HG03469 (cell line): ENCODE data around the gene PRRT2.
A peak's percentile ranks its signal among the peaks of the same experiment; 100 is the strongest.

ENCODE experiments used
- ATAC-seq: cut with Tn5 transposase; IDR thresholded peaks from one replicate; pipeline ENCODE4 v1.9.1; 2021; ENCODE audit warnings: mild to moderate bottlenecking, moderate library complexity, moderate number of reproducible peaks; ENCODE audit not compliant: unreplicated experiment

Gene PRRT2

DNA sequence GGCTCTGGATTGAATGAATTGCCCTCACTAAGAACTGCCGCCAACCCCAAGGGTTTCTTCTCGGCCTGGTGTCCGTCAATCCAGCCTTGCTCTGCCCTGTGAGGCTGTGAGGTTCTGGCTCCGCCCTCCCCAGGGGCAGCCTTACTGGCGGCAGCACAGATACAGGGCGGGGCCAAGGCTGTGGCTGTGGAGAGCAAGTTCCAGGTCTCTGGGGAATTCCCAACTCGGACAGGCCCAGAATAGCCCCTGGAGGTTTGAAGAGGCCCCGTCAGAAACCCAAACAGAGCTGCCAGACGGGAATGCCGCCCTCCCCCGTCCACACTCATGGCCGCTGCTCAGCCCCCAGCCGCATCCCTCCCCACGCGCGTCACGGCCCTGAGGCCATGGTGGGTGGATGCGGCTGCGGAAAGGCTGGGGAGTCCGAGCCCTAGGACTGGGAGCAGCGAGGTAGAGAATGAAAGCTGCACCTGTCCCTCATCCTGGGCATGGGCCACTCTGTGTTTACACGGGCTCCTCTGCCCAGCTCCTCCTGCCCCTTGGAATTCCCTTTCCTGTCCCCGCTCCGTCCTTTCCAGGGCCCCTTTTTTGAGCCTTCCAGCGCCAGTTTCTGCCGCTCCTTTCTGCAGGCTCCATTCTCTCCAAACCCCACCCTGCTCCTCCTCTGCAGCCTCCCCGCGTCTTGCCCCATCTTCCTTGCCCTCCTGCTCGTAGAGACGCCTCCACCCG lies 660 bp upstream of the PRRT2 start:
- no peak for ATAC-seq

DNA sequence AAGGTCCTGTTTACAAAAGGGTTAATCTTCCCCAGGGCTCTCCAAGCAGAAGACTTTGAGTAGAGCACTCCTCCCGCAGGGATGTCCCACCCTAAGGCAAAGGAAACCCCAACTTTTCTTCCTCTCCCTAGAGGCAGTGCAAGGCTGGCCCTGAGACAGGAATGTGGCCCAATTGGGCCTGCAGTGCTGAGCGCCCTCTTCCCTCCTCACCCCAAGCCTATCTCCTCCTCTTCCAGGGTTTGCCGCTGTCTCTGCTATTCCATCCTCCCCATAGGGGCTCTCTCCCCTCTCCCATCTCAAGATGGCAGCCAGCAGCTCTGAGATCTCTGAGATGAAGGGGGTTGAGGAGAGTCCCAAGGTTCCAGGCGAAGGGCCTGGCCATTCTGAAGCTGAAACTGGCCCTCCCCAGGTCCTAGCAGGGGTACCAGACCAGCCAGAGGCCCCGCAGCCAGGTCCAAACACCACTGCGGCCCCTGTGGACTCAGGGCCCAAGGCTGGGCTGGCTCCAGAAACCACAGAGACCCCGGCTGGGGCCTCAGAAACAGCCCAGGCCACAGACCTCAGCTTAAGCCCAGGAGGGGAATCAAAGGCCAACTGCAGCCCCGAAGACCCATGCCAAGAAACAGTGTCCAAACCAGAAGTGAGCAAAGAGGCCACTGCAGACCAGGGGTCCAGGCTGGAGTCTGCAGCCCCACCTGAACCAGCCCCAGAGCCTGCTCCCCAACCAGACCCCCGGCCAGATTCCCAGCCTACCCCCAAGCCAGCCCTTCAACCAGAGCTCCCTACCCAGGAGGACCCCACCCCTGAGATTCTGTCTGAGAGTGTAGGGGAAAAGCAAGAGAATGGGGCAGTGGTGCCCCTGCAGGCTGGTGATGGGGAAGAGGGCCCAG lies 1.0 kb downstream of the PRRT2 start:
- no peak for ATAC-seq

DNA sequence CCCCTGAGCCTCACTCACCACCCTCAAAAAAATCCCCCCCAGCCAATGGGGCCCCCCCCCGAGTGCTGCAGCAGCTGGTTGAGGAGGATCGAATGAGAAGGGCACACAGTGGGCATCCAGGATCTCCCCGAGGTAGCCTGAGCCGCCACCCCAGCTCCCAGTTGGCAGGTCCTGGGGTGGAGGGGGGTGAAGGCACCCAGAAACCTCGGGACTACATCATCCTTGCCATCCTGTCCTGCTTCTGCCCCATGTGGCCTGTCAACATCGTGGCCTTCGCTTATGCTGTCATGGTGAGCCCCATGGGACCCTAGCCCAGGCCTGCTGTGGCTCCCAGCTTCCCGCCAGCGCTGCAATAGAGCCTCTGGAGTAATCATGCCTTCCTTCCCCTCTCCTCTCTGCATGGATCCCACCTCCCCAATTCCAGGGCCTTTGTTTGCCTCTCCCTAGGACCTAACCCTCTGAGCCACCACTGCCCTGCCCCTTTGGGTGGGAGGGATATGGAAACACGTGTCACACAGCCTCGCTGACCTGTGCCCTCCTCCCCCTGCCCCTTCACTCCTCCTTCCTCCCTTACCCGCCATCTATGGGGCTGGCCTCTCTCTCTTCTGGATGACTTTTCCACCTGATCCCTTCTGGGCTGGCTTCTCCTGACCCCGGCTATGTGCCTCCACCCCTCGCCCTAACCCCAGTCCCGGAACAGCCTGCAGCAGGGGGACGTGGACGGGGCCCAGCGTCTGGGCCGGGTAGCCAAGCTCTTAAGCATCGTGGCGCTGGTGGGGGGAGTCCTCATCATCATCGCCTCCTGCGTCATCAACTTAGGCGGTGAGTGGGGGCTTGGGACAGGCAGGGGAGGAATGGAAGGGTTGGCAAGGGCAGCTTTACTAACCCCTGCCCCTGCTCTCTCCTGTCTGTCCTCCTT lies 1.9 kb downstream of the PRRT2 start:
- ATAC-seq = no peak

DNA sequence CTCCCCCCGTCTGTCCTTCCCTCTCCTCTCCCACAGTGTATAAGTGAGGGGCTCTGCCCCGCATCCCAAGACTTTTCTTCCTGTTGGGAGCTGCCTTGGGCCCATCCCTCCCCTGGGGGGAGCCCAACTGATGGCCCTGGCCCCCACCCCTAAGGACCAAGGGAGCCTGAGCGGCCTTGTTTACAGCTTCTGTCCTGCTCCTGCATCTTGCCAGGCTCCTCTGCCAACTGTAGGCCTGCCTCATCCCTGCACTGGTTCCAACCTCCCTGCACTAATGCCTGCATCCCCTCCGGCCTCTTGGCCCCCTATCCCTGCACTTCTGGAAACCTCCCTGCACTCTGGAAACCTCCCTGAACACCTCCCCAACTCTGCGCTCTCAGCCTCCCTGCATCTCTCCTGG lies 2.6 kb downstream of the PRRT2 start:
- no peak for ATAC-seq

DNA sequence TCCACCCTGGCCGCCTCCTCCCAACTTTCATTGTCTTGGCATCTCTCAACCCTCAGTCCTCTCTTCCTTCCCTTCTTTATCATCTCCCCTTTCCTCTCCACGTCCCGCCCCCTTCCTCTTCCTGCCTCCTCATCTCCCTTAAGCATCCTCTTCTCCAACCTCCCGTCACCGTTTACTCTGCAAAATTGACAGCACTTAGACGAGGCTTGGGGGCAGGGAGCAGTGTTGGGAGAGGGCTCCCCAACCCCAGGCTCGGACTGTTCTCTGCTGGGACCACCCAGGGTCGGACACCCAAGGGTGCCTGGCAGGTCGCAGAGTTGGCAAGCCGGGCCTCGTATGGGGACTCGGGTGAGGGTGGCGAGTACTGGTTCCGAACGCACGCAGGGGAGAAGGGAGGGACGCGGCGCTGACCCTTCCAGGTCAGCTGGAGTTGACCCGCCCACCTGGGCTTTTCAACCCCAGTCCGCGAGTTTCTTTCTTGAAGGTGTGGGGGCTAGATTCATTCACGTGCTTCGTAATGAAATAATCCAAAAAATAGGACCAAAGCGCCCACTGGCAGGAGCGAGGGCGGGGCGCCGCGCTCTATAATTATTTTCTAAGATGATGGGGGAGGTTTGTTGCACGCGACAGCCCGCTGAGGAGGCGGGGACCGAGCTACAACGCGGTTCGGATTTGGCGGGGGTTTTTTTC lies 3.2 kb downstream of the PRRT2 start:
- ATAC-seq = no peak

DNA sequence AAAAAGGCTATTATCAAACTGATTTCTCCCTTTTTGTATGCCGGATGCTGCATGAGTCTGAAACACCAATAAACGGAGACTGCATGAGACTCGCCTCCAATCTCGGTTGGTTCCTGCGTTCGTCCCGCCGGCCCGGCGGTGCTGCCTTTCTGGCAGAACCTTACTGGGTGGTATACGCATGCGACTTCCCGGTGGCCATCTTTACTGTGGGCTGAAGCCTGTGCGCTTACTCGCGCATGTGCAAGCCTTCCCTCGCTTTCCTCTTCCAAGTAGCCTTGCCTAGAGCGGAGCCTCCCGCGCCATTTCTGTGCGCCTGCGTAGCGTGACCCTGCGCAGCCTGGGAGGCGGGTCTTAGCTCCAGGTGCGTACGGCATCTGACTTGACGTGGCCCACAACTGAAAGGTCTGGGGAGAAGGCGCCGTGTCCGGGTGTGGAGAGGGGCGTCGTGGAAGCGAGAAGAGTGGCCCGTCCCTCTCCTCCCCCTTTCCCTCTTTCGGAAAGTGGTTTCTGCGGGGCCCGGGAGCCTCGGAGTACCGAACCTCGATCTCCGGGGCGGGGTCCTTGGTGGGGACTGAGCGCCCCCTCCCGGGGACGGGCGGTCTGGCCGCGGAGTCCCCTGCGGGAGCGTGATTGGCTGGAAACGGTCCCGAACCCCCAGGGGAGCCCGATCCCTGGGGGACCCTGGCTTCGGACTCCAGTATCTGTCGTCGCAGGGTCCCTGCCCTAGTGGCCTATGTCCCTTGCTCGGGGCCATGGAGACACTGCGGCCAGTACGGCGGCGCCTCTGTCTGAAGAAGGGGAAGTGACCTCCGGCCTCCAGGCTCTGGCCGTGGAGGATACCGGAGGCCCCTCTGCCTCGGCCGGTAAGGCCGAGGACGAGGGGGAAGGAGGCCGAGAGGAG lies 4.0 kb downstream of the PRRT2 start, which contains the start of gene PAGR1:
Gene PAGR1 (plus strand): TSS at position 360 of the 901 bp plus-strand sequence. CDS start 374 bp downstream, at position 734.
- peak; percentile 42 for ATAC-seq

DNA sequence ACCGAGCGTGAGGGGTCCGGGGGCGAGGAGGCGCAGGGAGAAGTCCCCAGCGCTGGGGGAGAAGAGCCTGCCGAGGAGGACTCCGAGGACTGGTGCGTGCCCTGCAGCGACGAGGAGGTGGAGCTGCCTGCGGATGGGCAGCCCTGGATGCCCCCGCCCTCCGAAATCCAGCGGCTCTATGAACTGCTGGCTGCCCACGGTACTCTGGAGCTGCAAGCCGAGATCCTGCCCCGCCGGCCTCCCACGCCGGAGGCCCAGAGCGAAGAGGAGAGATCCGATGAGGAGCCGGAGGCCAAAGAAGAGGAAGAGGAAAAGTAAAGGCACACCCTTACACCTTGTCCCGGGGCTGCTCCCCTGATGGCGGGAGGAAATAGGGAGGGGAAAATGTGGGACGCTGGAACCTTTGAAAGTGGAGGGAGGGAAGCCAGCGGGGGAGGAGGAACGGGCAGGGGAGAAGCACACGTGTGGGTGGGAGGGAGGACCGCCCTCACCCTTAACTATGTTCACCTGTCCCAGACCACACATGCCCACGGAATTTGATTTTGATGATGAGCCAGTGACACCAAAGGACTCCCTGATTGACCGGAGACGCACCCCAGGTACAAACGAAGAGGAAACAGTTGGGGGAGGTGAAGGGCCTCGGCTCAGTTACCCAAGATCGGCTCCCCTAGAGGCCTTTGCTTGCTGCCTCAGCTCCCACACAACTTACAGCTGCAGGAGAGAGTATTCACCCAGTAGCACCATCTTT lies 4.9 kb downstream of the PRRT2 start:
- peak; percentile 2 for ATAC-seq

DNA sequence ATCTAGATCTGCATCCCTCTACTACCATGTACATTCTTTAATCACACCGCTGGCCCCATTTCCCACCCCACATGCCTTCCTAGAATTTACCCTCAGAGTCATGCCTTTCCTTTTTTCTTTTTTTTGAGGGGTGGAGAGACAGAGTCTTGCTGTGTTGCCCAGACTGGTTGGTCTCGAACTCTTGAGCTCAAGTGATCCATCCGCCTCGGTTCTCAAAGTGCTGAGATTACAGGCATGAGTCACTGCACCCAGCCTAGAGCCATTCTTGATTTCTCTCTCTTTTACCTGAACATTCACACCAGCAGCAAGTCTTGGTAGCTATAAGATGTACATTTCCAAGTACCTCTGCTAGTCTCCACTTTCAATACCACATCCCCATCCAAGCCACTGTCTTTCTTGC lies 6.1 kb downstream of the PRRT2 start:
- ATAC-seq = no peak

DNA sequence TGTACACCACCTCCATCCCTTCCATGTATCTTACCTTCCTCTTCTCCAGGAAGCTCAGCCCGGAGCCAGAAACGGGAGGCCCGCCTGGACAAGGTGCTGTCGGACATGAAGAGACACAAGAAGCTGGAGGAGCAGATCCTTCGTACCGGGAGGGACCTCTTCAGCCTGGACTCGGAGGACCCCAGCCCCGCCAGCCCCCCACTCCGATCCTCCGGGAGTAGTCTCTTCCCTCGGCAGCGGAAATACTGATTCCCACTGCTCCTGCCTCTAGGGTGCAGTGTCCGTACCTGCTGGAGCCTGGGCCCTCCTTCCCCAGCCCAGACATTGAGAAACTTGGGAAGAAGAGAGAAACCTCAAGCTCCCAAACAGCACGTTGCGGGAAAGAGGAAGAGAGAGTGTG lies 7.5 kb downstream of the PRRT2 start:
- ATAC-seq = no peak

DNA sequence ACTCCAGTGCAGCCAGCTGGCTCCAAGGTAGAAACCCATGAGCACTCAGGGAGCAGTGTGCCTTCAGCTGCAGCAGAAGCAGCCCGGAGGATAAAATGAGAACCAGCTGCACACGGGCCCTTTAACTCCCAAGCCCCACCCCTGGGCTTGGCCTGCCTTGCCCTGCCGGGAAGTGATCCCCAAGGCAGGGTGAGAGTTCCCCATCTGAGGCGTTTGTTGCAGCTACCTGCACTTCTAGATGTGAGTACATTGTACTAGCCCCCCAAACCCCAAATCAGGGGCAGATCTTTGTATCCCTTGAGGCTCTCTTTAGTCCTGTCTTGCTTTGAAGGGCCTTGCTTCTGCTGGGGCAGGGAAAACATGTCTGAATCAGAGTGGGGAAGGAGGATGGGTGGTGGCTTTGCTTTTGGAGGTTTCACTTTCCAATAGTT lies 8.3 kb downstream of the PRRT2 start, which contains the start of gene MVP:
Gene MVP (plus strand): TSS at position 192 of the 431 bp plus-strand sequence. CDS start 10,088 bp downstream, outside the sequence.
- no peak for ATAC-seq

DNA sequence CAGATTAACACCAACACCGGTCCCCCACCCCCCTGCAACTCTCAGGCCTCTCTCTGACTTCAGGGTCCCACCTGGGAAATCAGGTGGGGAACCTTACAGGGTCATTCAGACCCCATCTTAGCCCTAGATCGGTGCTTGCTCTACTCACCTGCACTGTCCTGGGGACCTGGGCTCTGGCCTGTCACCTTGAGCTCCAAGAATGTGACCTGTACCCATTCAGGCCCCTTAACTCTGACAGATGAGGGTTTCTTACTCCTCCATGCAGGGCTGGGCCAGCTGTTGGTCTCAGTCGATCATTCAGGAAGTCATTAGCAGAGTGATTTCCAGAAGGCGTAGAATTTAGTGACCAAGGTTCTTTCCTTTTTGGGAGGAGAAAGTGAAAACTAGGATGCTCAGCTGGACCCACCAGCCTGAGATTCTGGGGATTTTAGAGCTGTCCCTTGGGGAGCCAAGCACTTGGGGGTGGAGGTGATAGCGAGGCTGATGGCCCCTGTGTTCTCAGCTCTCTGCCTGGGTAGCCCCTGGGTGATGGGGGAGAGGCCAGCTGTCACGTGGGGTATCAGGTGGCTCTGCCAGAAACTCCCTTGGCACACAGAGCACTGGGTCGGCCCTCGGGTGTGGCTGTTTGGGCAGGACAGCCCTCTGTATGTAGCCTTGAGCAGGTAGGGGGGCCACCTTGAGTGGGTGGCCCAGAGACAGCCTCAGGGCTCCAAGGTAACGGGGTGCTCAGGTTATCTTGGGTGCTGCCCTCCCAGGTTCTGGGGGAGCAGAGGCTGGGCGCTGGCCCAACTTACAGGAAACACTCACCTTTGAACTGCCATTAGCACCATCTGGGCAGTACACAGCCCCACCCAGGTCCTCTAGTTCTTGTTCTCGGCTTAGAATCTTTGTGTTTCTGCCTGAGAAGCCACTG lies 9.0 kb downstream of the PRRT2 start:
- ATAC-seq = no peak

DNA sequence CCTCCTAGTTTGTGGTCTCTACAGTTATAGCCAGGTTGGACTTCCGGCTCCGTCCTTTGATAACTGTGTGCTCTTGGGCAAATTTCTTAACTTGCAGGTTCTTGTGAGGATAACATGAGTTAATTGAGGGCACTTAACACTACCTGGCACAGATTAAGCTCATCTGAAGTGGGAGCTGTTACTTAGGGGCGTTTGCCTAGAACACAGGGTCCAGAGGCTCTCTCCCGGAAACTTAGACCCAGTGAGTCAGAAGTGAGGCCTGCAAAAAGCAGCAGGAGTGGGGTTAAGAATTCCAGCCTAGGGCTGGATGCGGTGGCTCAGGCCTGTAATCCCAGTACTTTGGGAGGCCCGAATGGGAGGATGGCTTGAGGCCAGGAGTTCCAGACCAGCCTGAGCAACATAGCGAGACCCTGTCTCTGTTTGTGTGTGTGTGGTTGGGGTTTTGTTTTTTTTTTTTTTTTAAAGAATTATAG lies 9.7 kb downstream of the PRRT2 start:
- ATAC-seq = no peak

DNA sequence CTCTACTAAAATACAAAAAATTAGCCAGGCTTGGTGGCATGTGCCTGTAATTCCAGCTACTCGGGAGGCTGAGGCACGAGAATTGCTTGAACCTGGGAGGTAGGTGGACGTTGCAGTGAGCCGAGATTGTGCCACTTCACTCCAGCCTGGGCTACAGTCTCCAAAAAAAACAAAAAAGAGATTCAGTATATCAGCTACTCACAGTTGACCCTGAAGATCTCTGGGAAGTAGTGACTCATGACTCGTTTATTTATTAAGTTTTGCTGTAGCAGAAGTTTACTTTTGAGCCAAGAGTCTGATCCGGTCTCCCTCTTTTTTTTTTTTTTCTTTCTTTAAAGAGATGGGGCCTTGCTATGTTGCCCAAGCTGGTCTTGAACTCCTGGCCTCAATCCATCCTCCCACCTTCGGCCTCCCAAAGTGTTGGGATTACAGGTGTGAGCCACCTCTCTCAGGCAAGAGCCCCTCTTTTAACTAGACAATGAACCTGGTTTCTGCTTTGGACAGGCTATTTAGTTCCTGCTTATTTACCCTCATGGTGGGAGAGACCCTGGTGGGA lies 12.7 kb downstream of the PRRT2 start:
- no peak for ATAC-seq

DNA sequence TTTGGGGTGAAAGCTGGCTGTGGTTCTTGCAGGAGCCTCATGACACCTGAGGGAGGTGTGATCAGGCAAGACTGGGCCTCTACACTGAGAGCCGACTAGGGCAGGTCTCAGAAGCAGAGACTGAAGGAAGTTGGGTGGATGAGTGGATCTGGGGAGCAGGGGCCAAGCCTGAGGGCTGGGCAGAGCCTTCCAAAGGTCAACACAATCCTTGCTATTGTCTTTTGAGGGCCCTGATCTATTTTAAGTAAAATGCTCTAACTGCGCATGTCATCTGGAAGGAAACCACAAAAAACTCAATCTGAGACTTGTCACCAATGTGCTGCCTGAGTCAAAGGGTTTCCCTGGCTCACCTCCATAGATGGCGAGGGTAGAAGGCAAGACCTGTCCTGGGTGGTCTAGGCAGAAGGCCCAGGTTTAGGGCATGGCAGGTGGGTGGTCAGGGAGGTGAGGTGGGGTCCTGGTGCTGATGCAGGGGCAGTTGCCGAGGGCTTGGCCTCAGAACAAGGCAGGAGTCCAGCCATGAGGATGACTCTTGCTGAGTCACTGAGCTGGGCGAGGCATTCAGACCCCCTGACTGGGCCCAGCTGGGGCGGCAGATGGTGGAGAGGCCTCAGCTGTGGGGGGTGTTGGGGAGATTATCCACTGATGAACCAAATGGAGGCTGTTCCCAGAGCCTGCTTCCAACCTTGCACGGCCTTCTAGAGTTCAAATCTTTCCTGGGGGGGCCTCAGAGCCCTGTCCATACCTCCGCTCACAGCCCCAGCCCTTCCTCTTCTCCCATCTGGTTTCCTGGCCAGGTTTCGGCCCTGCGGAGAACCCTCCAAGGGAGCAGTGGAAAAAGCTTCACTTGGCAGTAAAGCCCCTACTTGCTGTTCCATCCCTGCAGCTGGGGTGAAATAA lies 13.4 kb downstream of the PRRT2 start:
- no peak for ATAC-seq

DNA sequence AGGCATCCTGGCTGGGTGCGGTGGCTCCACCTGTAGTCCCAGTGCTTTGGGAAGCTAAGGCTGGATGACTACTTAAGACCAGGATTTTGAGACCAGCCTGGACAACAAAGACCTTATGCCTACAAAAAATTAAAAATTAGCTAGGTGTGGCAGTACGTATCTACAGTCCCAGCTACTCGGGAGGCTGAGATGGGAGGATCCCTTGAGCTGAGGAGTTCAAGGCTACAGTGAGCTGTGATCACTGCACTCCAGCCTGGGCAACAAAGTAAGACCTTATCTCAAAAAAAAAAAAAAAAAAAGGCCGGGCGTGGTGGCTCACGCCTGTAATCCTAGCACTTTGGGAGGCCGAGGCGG lies 14.3 kb downstream of the PRRT2 start:
- no peak for ATAC-seq

DNA sequence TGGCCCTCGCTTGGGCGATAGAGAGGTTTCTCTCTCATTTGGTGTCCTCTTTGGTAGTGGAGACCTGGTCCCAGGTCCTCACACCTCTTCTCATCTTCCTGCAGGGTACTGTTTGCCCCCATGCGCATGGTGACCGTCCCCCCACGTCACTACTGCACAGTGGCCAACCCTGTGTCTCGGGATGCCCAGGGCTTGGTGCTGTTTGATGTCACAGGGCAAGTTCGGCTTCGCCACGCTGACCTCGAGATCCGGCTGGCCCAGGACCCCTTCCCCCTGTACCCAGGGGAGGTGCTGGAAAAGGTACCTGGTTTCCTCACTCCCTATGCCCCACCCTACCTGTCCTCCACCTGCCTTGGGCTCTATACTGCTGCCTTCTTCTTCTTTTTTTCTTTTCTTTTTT lies 18.8 kb downstream of the PRRT2 start:
- ATAC-seq = no peak
